ENCODE results near the gene HEXA.
"Not testable (repeated sequence)": the region's sequence is repeated elsewhere in the genome, so short reads cannot be mapped to it uniquely, and the experiment has no call there.

Gene HEXA

GRCh38 chr15:72406936-72407335 lies 31.1 kb upstream of the HEXA start:
- no peak overlapping the region for H3K27ac ChIP-seq
- TF ChIP-seq EZH2 (IDR thresholded peaks at IDR 0.05): no peak
- no peak for TF ChIP-seq FOXP2 (optimal IDR thresholded peaks at IDR 0.05; ENCODE audit: control extremely low read depth, extremely low read length, insufficient read depth)
- no peak for TF ChIP-seq POLR2AphosphoS5 (IDR thresholded peaks at IDR 0.05; ENCODE audit: borderline replicate concordance, low read depth, low read length)
- no peak for DNase-seq (ENCODE audit: low read depth, low spot score)
- no peak overlapping the region for H3K9ac ChIP-seq (ENCODE audit: insufficient read length)
- H3K4me3 ChIP-seq: no peak overlapping the region
- no peaks in the 10 kb centered on the region for H3K9me3 ChIP-seq (ENCODE audit: low read depth, low read length)
- H3K36me3 ChIP-seq (ENCODE audit: insufficient read depth, low read length): no peaks in the 10 kb centered on the region

- DNase-seq (ENCODE audit: low read depth, low spot score): no peak
Measured at GRCh38 chr15:72404841-72405240, 29.0 kb upstream of the HEXA start.

GRCh38 chr15:72404356-72404755 lies 28.5 kb upstream of the HEXA start:
- H3K9me3 ChIP-seq (ENCODE audit: low read depth, low read length): no peaks in the 10 kb centered on the region
- no peak overlapping the region for H3K4me3 ChIP-seq
- H3K27ac ChIP-seq: no peak overlapping the region
- TF ChIP-seq FOXP2 (optimal IDR thresholded peaks at IDR 0.05; ENCODE audit: control extremely low read depth, extremely low read length, insufficient read depth) (no peak), EZH2 (IDR thresholded peaks at IDR 0.05) (no peak), POLR2AphosphoS5 (IDR thresholded peaks at IDR 0.05; ENCODE audit: borderline replicate concordance, low read depth, low read length) (no peak)
- no peak for DNase-seq (ENCODE audit: low read depth, low spot score)
- H3K9ac ChIP-seq (ENCODE audit: insufficient read length): no peak overlapping the region
- H3K36me3 ChIP-seq (ENCODE audit: insufficient read depth, low read length): no peaks in the 10 kb centered on the region

More at GRCh38 chr15:72404841-72405240, 29.0 kb upstream of the HEXA start:
- H3K9me3 ChIP-seq (ENCODE audit: low read depth, low read length): no peaks in the 10 kb centered on the region
- H3K4me3 ChIP-seq: no peak overlapping the region
- no peak overlapping the region for H3K27ac ChIP-seq
- no peaks in the 10 kb centered on the region for H3K36me3 ChIP-seq (ENCODE audit: insufficient read depth, low read length)
- TF ChIP-seq POLR2AphosphoS5 (IDR thresholded peaks at IDR 0.05; ENCODE audit: borderline replicate concordance, low read depth, low read length) (no peak), FOXP2 (optimal IDR thresholded peaks at IDR 0.05; ENCODE audit: control extremely low read depth, extremely low read length, insufficient read depth) (no peak), EZH2 (IDR thresholded peaks at IDR 0.05) (no peak)
- H3K9ac ChIP-seq (ENCODE audit: insufficient read length): no peak overlapping the region

- no peak overlapping the region for H3K27ac ChIP-seq
- DNase-seq (ENCODE audit: low read depth, low spot score): no peak
- H3K9me3 ChIP-seq (ENCODE audit: low read depth, low read length): no peaks in the 10 kb centered on the region
- no peak overlapping the region for H3K9ac ChIP-seq (ENCODE audit: insufficient read length)
- H3K4me3 ChIP-seq: no peak overlapping the region
- no peak for TF ChIP-seq EZH2 (IDR thresholded peaks at IDR 0.05)
- no peak for TF ChIP-seq POLR2AphosphoS5 (IDR thresholded peaks at IDR 0.05; ENCODE audit: borderline replicate concordance, low read depth, low read length)
- TF ChIP-seq FOXP2 (optimal IDR thresholded peaks at IDR 0.05; ENCODE audit: control extremely low read depth, extremely low read length, insufficient read depth): no peak
- H3K36me3 ChIP-seq (ENCODE audit: insufficient read depth, low read length): no peaks in the 10 kb centered on the region
Measured at GRCh38 chr15:72402726-72403125, 26.9 kb upstream of the HEXA start.

- no peak overlapping the region for H3K4me3 ChIP-seq
- no peak overlapping the region for H3K27ac ChIP-seq
- no peak for DNase-seq (ENCODE audit: low read depth, low spot score)
- H3K9me3 ChIP-seq (ENCODE audit: low read depth, low read length): no peaks in the 10 kb centered on the region
- TF ChIP-seq EZH2 (IDR thresholded peaks at IDR 0.05) (no peak), FOXP2 (optimal IDR thresholded peaks at IDR 0.05; ENCODE audit: control extremely low read depth, extremely low read length, insufficient read depth) (no peak), POLR2AphosphoS5 (IDR thresholded peaks at IDR 0.05; ENCODE audit: borderline replicate concordance, low read depth, low read length) (no peak)
- H3K36me3 ChIP-seq (ENCODE audit: insufficient read depth, low read length): no peaks in the 10 kb centered on the region
- H3K9ac ChIP-seq (ENCODE audit: insufficient read length): no peak overlapping the region
Measured at GRCh38 chr15:72398648-72399047, 22.8 kb upstream of the HEXA start.

- H3K27ac ChIP-seq: no peak within 1 kb of the TSS
- no peaks in the 10 kb centered on the region for H3K36me3 ChIP-seq (ENCODE audit: insufficient read depth, low read length)
- H3K9ac ChIP-seq (ENCODE audit: insufficient read length): no peak within 1 kb of the TSS
- DNase-seq (ENCODE audit: low read depth, low spot score): no peak
- TF ChIP-seq EZH2 (IDR thresholded peaks at IDR 0.05) (no peak), FOXP2 (optimal IDR thresholded peaks at IDR 0.05; ENCODE audit: control extremely low read depth, extremely low read length, insufficient read depth) (no peak), POLR2AphosphoS5 (IDR thresholded peaks at IDR 0.05; ENCODE audit: borderline replicate concordance, low read depth, low read length) (no peak)
- no peaks in the 10 kb centered on the region for H3K9me3 ChIP-seq (ENCODE audit: low read depth, low read length)
- no peak within 1 kb of the TSS for H3K4me3 ChIP-seq
Measured at GRCh38 chr15:72397796-72398588, 22.2 kb upstream of the HEXA start, which contains the start of gene TMEM202. TSS of gene TMEM202 (plus strand) at chr15:72398305. CDS start at chr15:72398327, 22 bp downstream.

GRCh38 chr15:72396331-72396730 lies 20.5 kb upstream of the HEXA start:
- not testable (repeated sequence) for H3K4me3 ChIP-seq; H3K27ac ChIP-seq; H3K9ac ChIP-seq (ENCODE audit: insufficient read length); H3K9me3 ChIP-seq (ENCODE audit: low read depth, low read length); H3K36me3 ChIP-seq (ENCODE audit: insufficient read depth, low read length); DNase-seq (ENCODE audit: low read depth, low spot score)

- TF ChIP-seq EZH2 (IDR thresholded peaks at IDR 0.05): no peak
- no peak for TF ChIP-seq FOXP2 (optimal IDR thresholded peaks at IDR 0.05; ENCODE audit: control extremely low read depth, extremely low read length, insufficient read depth)
- TF ChIP-seq POLR2AphosphoS5 (IDR thresholded peaks at IDR 0.05; ENCODE audit: borderline replicate concordance, low read depth, low read length): no peak
- Histone ChIP-seq H3K9ac (ENCODE audit: insufficient read length) (no peak overlapping the region), H3K4me3 (no peak overlapping the region), H3K27ac (no peak overlapping the region), H3K9me3 (ENCODE audit: low read depth, low read length) (no peaks in the 10 kb centered on the region), H3K36me3 (ENCODE audit: insufficient read depth, low read length) (no peaks in the 10 kb centered on the region)
- no peak for DNase-seq (ENCODE audit: low read depth, low spot score)
Measured at GRCh38 chr15:72389231-72389630, 13.4 kb upstream of the HEXA start.

- no peak overlapping the region for H3K27ac ChIP-seq
- H3K4me3 ChIP-seq: no peak overlapping the region
- TF ChIP-seq POLR2AphosphoS5 (IDR thresholded peaks at IDR 0.05; ENCODE audit: borderline replicate concordance, low read depth, low read length) (no peak), FOXP2 (optimal IDR thresholded peaks at IDR 0.05; ENCODE audit: control extremely low read depth, extremely low read length, insufficient read depth) (no peak), EZH2 (IDR thresholded peaks at IDR 0.05) (no peak)
- H3K36me3 ChIP-seq (ENCODE audit: insufficient read depth, low read length): no peaks in the 10 kb centered on the region
- DNase-seq (ENCODE audit: low read depth, low spot score): no peak
- H3K9me3 ChIP-seq (ENCODE audit: low read depth, low read length): no peaks in the 10 kb centered on the region
- H3K9ac ChIP-seq (ENCODE audit: insufficient read length): no peak overlapping the region
Measured at GRCh38 chr15:72387741-72388140, 11.9 kb upstream of the HEXA start.

Measured in SK-N-MC (cell line).